ENCODE data around the gene ABRAXAS1. TPM values are rescaled to one million over a fixed set of nuclear protein-coding genes. Genes with fewer than 3 reads are reported as not detected.
A peak's percentile ranks its signal among the peaks of the same experiment; 100 is the strongest.

Gene ABRAXAS1
- polyA plus RNA-seq, 1 donor (not counting 4 experiments of a cell fraction or from before 2014, with no cell fraction given): 9.4 TPM

DNA sequence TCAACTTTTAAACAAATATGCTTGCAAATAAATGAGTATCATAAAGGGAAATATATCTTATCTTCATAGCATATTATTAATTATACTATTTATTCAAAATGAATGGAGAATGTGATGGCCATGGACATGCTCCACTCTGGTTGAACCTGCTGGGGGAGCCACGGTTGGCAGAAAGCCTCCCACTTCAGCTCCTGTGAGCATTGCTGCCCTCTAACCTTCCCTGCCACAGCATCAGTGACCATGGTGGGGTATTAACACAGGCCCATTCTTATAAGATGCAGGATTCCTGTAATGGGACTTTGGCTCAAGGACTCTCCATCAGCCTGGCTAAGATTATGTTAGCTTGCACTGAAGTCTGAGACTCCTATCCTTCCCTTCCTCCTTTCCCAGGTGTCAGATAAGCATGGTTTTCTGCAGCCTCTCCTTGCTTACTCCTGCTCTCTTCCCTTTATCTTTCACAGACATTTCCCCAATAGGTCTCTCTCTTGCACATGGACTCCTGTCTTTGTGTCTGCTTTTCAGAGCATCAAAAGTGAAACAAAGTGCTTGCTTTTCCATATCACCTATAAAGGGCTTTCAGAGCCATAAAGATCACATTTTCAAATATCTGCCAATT lies 4.9 kb upstream of the ABRAXAS1 start:
- TF ChIP-seq EZH2 (IDR thresholded peaks at IDR 0.05; ENCODE audit: low read length): no peak
- TF ChIP-seq, protein P1, sequence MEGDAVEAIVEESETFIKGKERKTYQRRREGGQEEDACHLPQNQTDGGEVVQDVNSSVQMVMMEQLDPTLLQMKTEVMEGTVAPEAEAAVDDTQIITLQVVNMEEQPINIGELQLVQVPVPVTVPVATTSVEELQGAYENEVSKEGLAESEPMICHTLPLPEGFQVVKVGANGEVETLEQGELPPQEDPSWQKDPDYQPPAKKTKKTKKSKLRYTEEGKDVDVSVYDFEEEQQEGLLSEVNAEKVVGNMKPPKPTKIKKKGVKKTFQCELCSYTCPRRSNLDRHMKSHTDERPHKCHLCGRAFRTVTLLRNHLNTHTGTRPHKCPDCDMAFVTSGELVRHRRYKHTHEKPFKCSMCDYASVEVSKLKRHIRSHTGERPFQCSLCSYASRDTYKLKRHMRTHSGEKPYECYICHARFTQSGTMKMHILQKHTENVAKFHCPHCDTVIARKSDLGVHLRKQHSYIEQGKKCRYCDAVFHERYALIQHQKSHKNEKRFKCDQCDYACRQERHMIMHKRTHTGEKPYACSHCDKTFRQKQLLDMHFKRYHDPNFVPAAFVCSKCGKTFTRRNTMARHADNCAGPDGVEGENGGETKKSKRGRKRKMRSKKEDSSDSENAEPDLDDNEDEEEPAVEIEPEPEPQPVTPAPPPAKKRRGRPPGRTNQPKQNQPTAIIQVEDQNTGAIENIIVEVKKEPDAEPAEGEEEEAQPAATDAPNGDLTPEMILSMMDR (optimal IDR thresholded peaks at IDR 0.05 in 1 of 3, IDR thresholded peaks at IDR 0.05 in 1 of 3, conservative IDR thresholded peaks at IDR 0.05 in 1 of 3; ENCODE audit: extremely low read depth in 1 of 3, insufficient read depth in 2 of 3, low read length in 3 of 3): peak in 1 of 3 experiments; percentile 7
- Histone ChIP-seq H3K4me2 (ENCODE audit: control insufficient read depth, extremely low read depth, insufficient read depth, low read depth, low read length) (no peak overlapping the region), H3K36me3 (ENCODE audit: control insufficient read depth in 2 of 2, extremely low read depth in 1 of 2, insufficient read depth in 2 of 2, low read length in 2 of 2) (no peaks in the 10 kb centered on the region), H3K9me3 (ENCODE audit: control insufficient read depth, low read depth, low read length) (no peaks in the 10 kb centered on the region), H3K4me3 (ENCODE audit: control insufficient read depth in 2 of 3, extremely low read depth in 1 of 3, insufficient read depth in 2 of 3, low read depth in 1 of 3, low read length in 3 of 3) (no peak overlapping the region), H3K27me3 (ENCODE audit: control insufficient read depth, extremely low read depth, insufficient read depth, low read length) (no peaks in the 10 kb centered on the region), H3K27ac (ENCODE audit: control insufficient read depth, insufficient read depth, low read length) (no peak overlapping the region), H3K79me2 (ENCODE audit: control insufficient read depth, insufficient read depth, low read length) (no peaks in the 10 kb centered on the region), H2AFZ (ENCODE audit: control insufficient read depth, low read length) (peak overlapping the region; percentile 4), H4K20me1 (ENCODE audit: control insufficient read depth, extremely low read depth, insufficient read depth, low read length) (no peaks in the 10 kb centered on the region), H3K4me1 (ENCODE audit: control insufficient read depth, extremely low read depth, insufficient read depth, low read length) (peaks cover 11% of the 10 kb centered on the region), H3K9ac (ENCODE audit: control insufficient read depth, extremely low read depth, insufficient read depth, low read length) (no peak overlapping the region), H3K9me1 (ENCODE audit: control insufficient read depth, extremely low read depth, insufficient read depth, low read length) (no peaks in the 10 kb centered on the region)
- DNase-seq (ENCODE audit: low read depth, low spot score): no peak
- dilution Hi-C loops (cut with MboI; ENCODE audit: extremely low pct_ligation_motif_present, low sequenced_read_pairs): no loop called here
- FAIRE-seq: no peak

DNA sequence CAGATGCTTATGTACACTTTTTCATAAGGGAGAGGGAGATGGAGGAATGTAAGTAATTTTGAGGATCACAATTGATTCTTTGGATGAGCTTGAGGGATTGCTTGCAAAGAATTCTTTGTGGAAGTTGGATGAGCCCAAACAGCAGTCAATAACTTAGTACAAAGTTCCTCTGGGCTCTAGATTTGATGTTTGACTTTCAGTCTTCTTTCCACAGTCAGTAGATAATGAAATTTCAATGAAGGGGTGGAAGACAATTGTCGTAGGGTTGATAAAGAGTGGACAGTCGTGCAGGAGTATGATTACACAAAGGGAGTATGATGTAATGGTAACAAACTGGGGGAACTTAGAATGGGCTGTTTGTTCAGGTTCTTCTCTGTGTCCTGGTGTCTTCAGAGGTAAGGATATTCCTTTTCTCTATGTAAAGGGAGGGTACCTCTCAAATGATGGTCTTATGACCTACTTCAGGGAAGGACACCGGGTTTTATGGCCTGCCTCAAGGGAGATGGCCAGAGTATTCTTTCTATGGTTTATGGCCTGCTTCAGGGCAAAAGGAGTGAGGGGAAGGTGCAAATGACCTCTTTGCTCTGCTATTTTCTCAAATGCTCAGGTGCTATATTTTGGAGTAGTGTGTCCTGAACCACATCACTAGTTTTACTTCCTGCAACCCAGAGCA lies 1.7 kb upstream of the ABRAXAS1 start:
- no peaks in the 10 kb centered on the region for H3K27me3 ChIP-seq (ENCODE audit: control insufficient read depth, extremely low read depth, insufficient read depth, low read length)
- no peak for DNase-seq (ENCODE audit: low read depth, low spot score)
- TF ChIP-seq, protein P1 (optimal IDR thresholded peaks at IDR 0.05 in 1 of 3, IDR thresholded peaks at IDR 0.05 in 1 of 3, conservative IDR thresholded peaks at IDR 0.05 in 1 of 3; ENCODE audit: extremely low read depth in 1 of 3, insufficient read depth in 2 of 3, low read length in 3 of 3): no peak
- TF ChIP-seq EZH2 (IDR thresholded peaks at IDR 0.05; ENCODE audit: low read length): no peak
- H3K4me3 ChIP-seq (ENCODE audit: control insufficient read depth in 2 of 3, extremely low read depth in 1 of 3, insufficient read depth in 2 of 3, low read depth in 1 of 3, low read length in 3 of 3): no peak overlapping the region
- no peak for FAIRE-seq
- H2AFZ ChIP-seq (ENCODE audit: control insufficient read depth, low read length): no peak overlapping the region
- no peaks in the 10 kb centered on the region for H3K36me3 ChIP-seq (ENCODE audit: control insufficient read depth in 2 of 2, extremely low read depth in 1 of 2, insufficient read depth in 2 of 2, low read length in 2 of 2)
- H3K79me2 ChIP-seq (ENCODE audit: control insufficient read depth, insufficient read depth, low read length): no peaks in the 10 kb centered on the region
- dilution Hi-C loops (cut with MboI; ENCODE audit: extremely low pct_ligation_motif_present, low sequenced_read_pairs): no loop called here
- H3K4me1 ChIP-seq (ENCODE audit: control insufficient read depth, extremely low read depth, insufficient read depth, low read length): peaks cover 18% of the 10 kb centered on the region
- H3K9me3 ChIP-seq (ENCODE audit: control insufficient read depth, low read depth, low read length): no peaks in the 10 kb centered on the region
- H3K9ac ChIP-seq (ENCODE audit: control insufficient read depth, extremely low read depth, insufficient read depth, low read length): no peak overlapping the region
- no peak overlapping the region for H3K4me2 ChIP-seq (ENCODE audit: control insufficient read depth, extremely low read depth, insufficient read depth, low read depth, low read length)
- no peaks in the 10 kb centered on the region for H3K9me1 ChIP-seq (ENCODE audit: control insufficient read depth, extremely low read depth, insufficient read depth, low read length)
- no peaks in the 10 kb centered on the region for H4K20me1 ChIP-seq (ENCODE audit: control insufficient read depth, extremely low read depth, insufficient read depth, low read length)
- H3K27ac ChIP-seq (ENCODE audit: control insufficient read depth, insufficient read depth, low read length): no peak overlapping the region

Measured in keratinocyte (primary cell).